K562 (cell line): ENCODE data around the gene NMNAT3. TPM values are rescaled to one million over a fixed set of nuclear protein-coding genes. Genes with fewer than 3 reads are reported as not detected.

Experiments
- AFF4 ChIP-seq: sonication (generic); formaldehyde crosslinking; IDR thresholded peaks from 2 replicates; pipeline ENCODE4 v1.8.0; 2023; ENCODE audit warnings: mild to moderate bottlenecking, missing genetic modification reagents
- ARID1B ChIP-seq: fragments of 450-650 bp; IDR thresholded peaks from 2 replicates; pipeline ENCODE4 v1.6.1; 2016; ENCODE audit warnings: antibody characterized with exemption, mild to moderate bottlenecking, inconsistent platforms
- BRD4 ChIP-seq: fragments of 200-600 bp; sonication (generic); IDR thresholded peaks from 2 replicates; pipeline ENCODE4 v1.6.1; 2017; ENCODE audit warnings: inconsistent platforms
- MAFG ChIP-seq: fragments of 450-650 bp; conservative IDR thresholded peaks from 2 replicates; pipeline ENCODE4 v1.6.1; 2016; ENCODE audit warnings: missing genetic modification characterization, missing compliant biosample characterization
- THAP12 ChIP-seq: fragments of 250-450 bp; sonication (Bioruptor Pico); IDR thresholded peaks from 2 replicates; pipeline ENCODE4 v1.9.0; 2021; ENCODE audit warnings: mild to moderate bottlenecking, inconsistent platforms
- polyA plus RNA-seq, 8 experiments: library from polyadenylated mRNA; depleted of rRNA in 4 of 8; stranded (reverse) in 5 of 8; unstranded in 3 of 8; fragments of >200 nt; fragmentation: Nextera tagmentation in 2 of 8; fragmentation: Illumina TruSeq in 1 of 8; extraction: Ambion mirVana in 2 of 8; extraction: Trizol in 1 of 8; gene quantifications; 2 replicates each; pipeline versions ENCODE4 v1.2.1 to v1.2.3, GENCODE V29; 2011 to 2014; ENCODE audit warnings: inconsistent platforms in 1 of 8, missing spikeins in 1 of 8
- total RNA-seq, 7 experiments: library from RNA; depleted of rRNA in 6 of 7; stranded (reverse); fragments of >200 nt in 6 of 7; fragmentation: Illumina TruSeq in 2 of 7; extraction: Trizol in 2 of 7; gene quantifications; 2 replicates each; pipeline versions ENCODE4 v1.2.1 to v1.2.3, GENCODE V29; 2011 to 2021; ENCODE audit warnings: low replicate concordance in 1 of 7

Gene NMNAT3
- total and polyA plus RNA-seq, 9 of the 15 experiments (the other 6 are each of a cell fraction or from before 2014, with no cell fraction given), result 2.3 to 12.5 (median 6.6) TPM

- no peak for TF ChIP-seq AFF4 (CRISPR knock-in tag)
- TF ChIP-seq ARID1B, result no peak
- no peak for TF ChIP-seq BRD4
- no peak for TF ChIP-seq THAP12 (CRISPR knock-in tag)
- no peak for TF ChIP-seq MAFG (tag)
These were observed 34.8 kb downstream of the NMNAT3 start (continued) for GRCh38 chr3:139642996-139643395.
